ENCODE results near the gene CNPY4.
"Not testable (repeated sequence)": the region's sequence is repeated elsewhere in the genome, so short reads cannot be mapped to it uniquely, and the experiment has no call there.

CNPY4 gene

GRCh38 chr7:100119970-100120732 lies 717 bp downstream of the CNPY4 start:
- DNase-seq (ENCODE audit: low read depth) = peak; percentile 44

- DNase-seq (ENCODE audit: low read depth) = no peak
Measured at GRCh38 chr7:100120733-100121036, 1.3 kb downstream of the CNPY4 start.

- DNase-seq (ENCODE audit: low read depth) = no peak
Measured at GRCh38 chr7:100122067-100122466, 2.6 kb downstream of the CNPY4 start.

GRCh38 chr7:100122568-100122967 lies 3.1 kb downstream of the CNPY4 start:
- DNase-seq (ENCODE audit: low read depth) = no peak

- DNase-seq (ENCODE audit: low read depth) = no peak
Measured at GRCh38 chr7:100124301-100125230, 5.1 kb downstream of the CNPY4 start.

GRCh38 chr7:100126239-100126930 lies 7.0 kb downstream of the CNPY4 start:
- no peak for DNase-seq (ENCODE audit: low read depth)

GRCh38 chr7:100126931-100127865 lies 7.8 kb downstream of the CNPY4 start, which contains the start of gene MBLAC1:
TSS of gene MBLAC1 (plus strand) at chr7:100126967. CDS start at chr7:100127396, 429 bp downstream.
- DNase-seq (ENCODE audit: low read depth) = peak; percentile 79

- DNase-seq (ENCODE audit: low read depth) = no peak
Measured at GRCh38 chr7:100127866-100128636, 8.6 kb downstream of the CNPY4 start.

- no peak for DNase-seq (ENCODE audit: low read depth)
Measured at GRCh38 chr7:100128637-100128963, 9.2 kb downstream of the CNPY4 start.

GRCh38 chr7:100130220-100130607 lies 10.8 kb downstream of the CNPY4 start:
- not testable (repeated sequence) for DNase-seq (ENCODE audit: low read depth)

GRCh38 chr7:100130608-100131453 lies 11.4 kb downstream of the CNPY4 start:
- peak; percentile 64 for DNase-seq (ENCODE audit: low read depth)

- no peak for DNase-seq (ENCODE audit: low read depth)
Measured at GRCh38 chr7:100132126-100132525, 12.7 kb downstream of the CNPY4 start.

GRCh38 chr7:100132697-100133151 lies 13.3 kb downstream of the CNPY4 start:
- no peak for DNase-seq (ENCODE audit: low read depth)

- DNase-seq (ENCODE audit: low read depth) = no peak
Measured at GRCh38 chr7:100137851-100138760, 18.7 kb downstream of the CNPY4 start.

- no peak for DNase-seq (ENCODE audit: low read depth)
Measured at GRCh38 chr7:100141555-100141949, 22.1 kb downstream of the CNPY4 start.

- no peak for DNase-seq (ENCODE audit: low read depth)
Measured at GRCh38 chr7:100142461-100142860, 23.0 kb downstream of the CNPY4 start.

GRCh38 chr7:100146350-100146749 lies 26.9 kb downstream of the CNPY4 start:
- DNase-seq (ENCODE audit: low read depth) = not testable (repeated sequence)

- DNase-seq (ENCODE audit: low read depth) = no peak
Measured at GRCh38 chr7:100147278-100147677, 27.8 kb downstream of the CNPY4 start.

- DNase-seq (ENCODE audit: low read depth) = no peak
Measured at GRCh38 chr7:100148225-100148558, 28.8 kb downstream of the CNPY4 start.
